Heart right ventricle (tissue), 16 donors: ENCODE data around the gene NOB1. TPM values are rescaled to one million over a fixed set of nuclear protein-coding genes. Genes with fewer than 3 reads are reported as not detected.

Experiments used
- ATAC-seq, 8 donors: fragments of 200-7000 bp; cut with Tn5 transposase; one replicate each; pipeline ENCODE4 v1.9.1; 2020; ENCODE audit warnings: mild to moderate bottlenecking in 8 of 8, moderate library complexity in 8 of 8, moderate number of reproducible peaks in 1 of 8
- DNase-seq, 2 donors: peaks; one replicate each; pipeline ENCODE4 v3.0.0-alpha.2; 2020
- H3K27ac ChIP-seq, 10 donors: fragments of 200-600 bp; sonication (generic) in 2 of 10; one replicate each; pipeline versions ENCODE4 v1.5.0 to v1.8.0; 2020 to 2022; ENCODE audit warnings: mild to moderate bottlenecking in 3 of 10
- H3K27me3 ChIP-seq, 7 donors: fragments of 200-600 bp; one replicate each; pipeline ENCODE4 v1.8.0; 2021 to 2022; ENCODE audit warnings: mild to moderate bottlenecking in 2 of 7
- H3K36me3 ChIP-seq, 9 donors: fragments of 200-600 bp; sonication (generic) in 1 of 9; one replicate each; pipeline versions ENCODE4 v1.5.0 to v1.8.0; 2020 to 2022; ENCODE audit warnings: mild to moderate bottlenecking in 2 of 9
- H3K4me1 ChIP-seq, 9 donors: fragments of 200-600 bp; sonication (generic) in 1 of 9; one replicate each; pipeline versions ENCODE4 v1.5.0 to v1.8.0; 2020 to 2022; ENCODE audit warnings: mild to moderate bottlenecking in 4 of 9
- H3K4me3 ChIP-seq, 10 donors: fragments of 200-600 bp; sonication (generic) in 2 of 10; one replicate each; pipeline versions ENCODE4 v1.5.0 to v1.8.0; 2020 to 2022; ENCODE audit warnings: mild to moderate bottlenecking in 7 of 10, moderate library complexity in 2 of 10
- H3K9me3 ChIP-seq, 11 donors: fragments of 200-600 bp in 10 of 11; sonication (generic) in 2 of 11; one replicate each; pipeline versions ENCODE4 v1.5.0 to v1.8.0; 2013 to 2022; ENCODE audit warnings: mild to moderate bottlenecking in 2 of 11, control low read depth in 1 of 11, moderate library complexity in 1 of 11
- CTCF ChIP-seq, 9 donors: fragments of 200-600 bp; sonication (generic) in 2 of 9; IDR thresholded peaks; one replicate each; pipeline versions ENCODE4 v1.5.0 to v1.8.0; 2021 to 2022; ENCODE audit warnings: antibody characterized with exemption in 9 of 9, mild to moderate bottlenecking in 5 of 9, moderate library complexity in 1 of 9
- WGBS, 2 donors: extraction: QIAGEN DNeasy Blood & Tissue Kit; methylation state at CpG; one replicate each; pipeline ENCODE4 v1.1.7; 2013; ENCODE audit warnings: inconsistent platforms in 1 of 2; 5-methylcytosine and 5-hydroxymethylcytosine counted together
- intact Hi-C, 10 donors: fragments of 100-400 bp; cut with DNase I; formaldehyde crosslinking; loops; one replicate each; pipeline versions ENCODE4 v1.11.1 to v1.14.2; 2022
- polyA plus RNA-seq, 2 donors: library from polyadenylated mRNA; stranded (reverse); fragments of 200-250 nt; gene quantifications; one replicate each; pipeline ENCODE4 v1.2.3, GENCODE V29; 2013
- total RNA-seq, 10 donors: library from RNA; stranded (reverse); fragmentation: NEBNext Ultra II Directional in 3 of 10; extraction: Animal tissue kit (Norgen Biotek cat#: 25700) in 3 of 10; gene quantifications; one replicate each; pipeline versions ENCODE4 v1.2.1 to v1.2.4, GENCODE V29; 2021 to 2023
- donor health status: Arrhythmogenic right ventricular cardiomyopathy.
- donor health status: ischemic (EF 13 %, LVEDD 7.1; RV severe dilation, severe dysfunction).
- donor health status: healthy with polysubstance abuse.
- donor health status: DM: no; HTN: yes; CAD: no.
- donor health status: DM: no; HTN: no; CAD: no.
- donor health status: ischemic (EF 25% LVEDD 6.9; RV normal size, moderate dysfunction).
- donor health status: ischemic (EF 25% LVEDD 5.7; RV mildly dilated, moderate dysfunction).
- donor health status: healthy.
- donor health status: DM: yes; HTN: yes; CAD: no.
- donor health status: Ischemic cardiomyopathy.
- donor health status: ischemic (EF 35%, LVEDD 5.7; RV mildly dilated, moderate dysfunction).
- donor health status: nonischemic (EF 11% LVEDD 7.7; RV severe dilation, severe dysfunction).
- donor health status: DM: yes; HTN: yes; CAD: no.
- donor health status: PGD.
- donor health status: ischemic (EF 29% LVEDD 5.4; RV normal size, mild dysfunction).
- donor health status: nonischemic (EF 23%, LVEDD 6.1; RV moderate dilation, normal function).

NOB1 gene
- total and polyA plus RNA-seq, 12 donors: 5.4 to 23.4 (median 15.6) TPM

- no peak for DNase-seq
- H3K4me3 ChIP-seq: no peak overlapping the region
- 95 to 97% methylated on average over 4 of the region's 4 CpGs for WGBS, 2 donors
Measured at GRCh38 chr16:69787883-69788282, 33.2 kb upstream of the NOB1 start.

GRCh38 chr16:69784586-69784985, 29.9 kb upstream of the NOB1 start:
- H3K27me3 ChIP-seq: no peaks in the 10 kb centered on the region
- WGBS, 2 donors: 88 to 91% methylated on average over 6 of the region's 6 CpGs
- no peak for TF ChIP-seq CTCF (IDR thresholded peaks at IDR 0.05)
- intact Hi-C loops: no loop called here
- H3K4me3 ChIP-seq: no peak overlapping the region
- DNase-seq (no peak), ATAC-seq (no peak)
- peaks cover 0 to 57% (median 14%) of the 10 kb centered on the region in 9 donors for H3K36me3 ChIP-seq
- H3K4me1 ChIP-seq: no peaks in the 10 kb centered on the region
- H3K27ac ChIP-seq: no peak overlapping the region
- no peaks in the 10 kb centered on the region for H3K9me3 ChIP-seq

More at GRCh38 chr16:69787883-69788282, 33.2 kb upstream of the NOB1 start:
- H3K36me3 ChIP-seq: peaks cover 0 to 82% (median 14%) of the 10 kb centered on the region in 9 donors
- no peak overlapping the region for H3K27ac ChIP-seq
- intact Hi-C loops: no loop called here
- no peaks in the 10 kb centered on the region for H3K27me3 ChIP-seq
- ATAC-seq: no peak
- H3K9me3 ChIP-seq: no peaks in the 10 kb centered on the region
- H3K4me1 ChIP-seq: no peaks in the 10 kb centered on the region
- TF ChIP-seq CTCF (IDR thresholded peaks at IDR 0.05): no peak

GRCh38 chr16:69781118-69781517, 26.4 kb upstream of the NOB1 start:
- Histone ChIP-seq H3K36me3 (peaks cover 0 to 35% (median 0%) of the 10 kb centered on the region in 9 donors), H3K27me3 (no peaks in the 10 kb centered on the region), H3K9me3 (peaks cover 0 to 4% (median 0%) of the 10 kb centered on the region in 11 donors), H3K4me1 (no peaks in the 10 kb centered on the region), H3K27ac (no peak overlapping the region), H3K4me3 (no peak overlapping the region)
- intact Hi-C loops: no loop called here
- no peak for TF ChIP-seq CTCF (IDR thresholded peaks at IDR 0.05)
- ATAC-seq (no peak), DNase-seq (no peak)
- WGBS, 2 donors: 76 to 89% methylated on average over 3 of the region's 3 CpGs

- intact Hi-C loops: no loop called here
- 90 to 92% methylated on average over 2 of the region's 2 CpGs for WGBS, 2 donors
- Histone ChIP-seq H3K4me1 (no peaks in the 10 kb centered on the region), H3K27ac (no peak overlapping the region), H3K27me3 (no peaks in the 10 kb centered on the region), H3K9me3 (peaks cover 0 to 16% (median 5%) of the 10 kb centered on the region in 11 donors), H3K36me3 (peaks cover 0 to 37% (median 0%) of the 10 kb centered on the region in 9 donors), H3K4me3 (no peak overlapping the region)
- ATAC-seq: no peak
- TF ChIP-seq CTCF (IDR thresholded peaks at IDR 0.05): no peak
- DNase-seq: no peak
Measured at GRCh38 chr16:69779724-69780123, 25.0 kb upstream of the NOB1 start.
